ENCODE data around the gene AFAP1.

AFAP1 gene

DNA sequence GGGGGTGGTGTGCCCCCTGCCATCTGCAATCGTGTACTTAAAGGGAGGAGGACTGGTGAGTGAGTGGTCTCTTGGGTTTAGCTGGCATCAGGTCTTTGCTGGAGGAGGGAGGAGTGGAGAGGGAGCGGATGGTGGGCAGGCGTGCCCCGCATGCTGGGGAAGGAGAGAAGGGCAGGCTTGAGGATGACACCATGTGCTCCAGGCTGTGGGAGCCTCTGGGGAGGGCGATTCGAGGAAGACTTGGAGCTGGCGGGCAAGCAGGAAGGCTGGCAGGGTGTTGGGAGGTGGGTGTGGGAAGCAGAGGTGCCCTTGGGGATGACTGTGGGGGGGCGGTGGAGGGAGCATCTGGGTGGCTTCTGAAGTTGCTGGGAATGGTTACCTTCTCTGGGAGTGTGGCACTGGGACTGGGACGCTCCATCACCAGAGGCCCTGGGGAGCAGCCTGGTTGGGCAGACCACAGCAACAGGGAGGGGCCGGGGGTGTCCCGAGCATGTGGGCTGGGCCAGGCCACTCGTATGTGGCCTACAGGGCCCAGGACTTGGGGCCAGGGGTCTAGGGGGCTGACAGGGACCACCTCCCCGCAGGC, 30.8 kb upstream of the AFAP1 start:
- H3K9ac ChIP-seq (ENCODE audit: low read depth in 1 of 2, low read length in 2 of 2), result peak overlapping the region; percentile 85 to 90
- no peaks in the 10 kb centered on the region for H3K36me3 ChIP-seq (ENCODE audit: control insufficient read depth in 2 of 2, insufficient read depth in 2 of 2, low read length in 2 of 2)
- no peaks in the 10 kb centered on the region for H3K9me3 ChIP-seq (ENCODE audit: control insufficient read depth in 2 of 2, low read length in 2 of 2)
- H3K4me1 ChIP-seq (ENCODE audit: control insufficient read depth in 2 of 2, insufficient read depth in 2 of 2, low read length in 2 of 2), result peaks cover 49 to 57% of the 10 kb centered on the region in 2 donors
- H3K27ac ChIP-seq (ENCODE audit: low read depth in 2 of 2, low read length in 2 of 2), result peak overlapping the region; percentile 94 to 98
- no peaks in the 10 kb centered on the region for H3K27me3 ChIP-seq (ENCODE audit: control insufficient read depth in 2 of 2, insufficient read depth in 2 of 2, low read length in 2 of 2)
- H3K4me3 ChIP-seq (ENCODE audit: low read length in 2 of 2), result peak overlapping the region; percentile 70 to 74

DNA sequence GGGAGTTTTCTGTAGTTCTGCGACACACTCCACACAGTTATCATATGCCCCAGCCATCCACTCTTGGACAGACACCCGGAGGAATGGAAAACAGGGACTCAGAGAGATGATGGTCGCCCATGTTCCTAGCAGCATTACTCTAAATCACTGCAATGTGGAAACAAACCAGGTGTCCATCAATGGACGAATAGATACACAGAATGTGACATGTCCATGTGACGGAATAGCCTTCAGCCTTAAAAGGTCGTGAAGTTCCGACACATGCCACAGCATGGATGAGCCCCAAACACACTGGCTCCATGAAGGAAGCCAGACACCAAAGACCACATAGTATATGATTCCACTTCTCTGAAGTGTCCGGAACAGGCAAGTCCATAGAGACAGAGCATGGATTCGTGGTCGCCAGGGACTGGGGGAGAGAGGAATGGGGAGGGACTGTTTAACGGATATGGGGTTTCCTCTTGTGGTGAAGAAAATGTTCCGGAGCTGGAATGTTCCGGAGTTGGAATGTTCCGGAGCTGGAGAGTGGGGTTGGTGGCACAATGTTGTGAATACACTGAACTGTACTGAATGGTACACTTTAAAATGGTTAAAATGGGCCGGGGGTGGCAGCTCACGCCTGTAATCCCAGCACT, 28.7 kb upstream of the AFAP1 start:
- H3K4me1 ChIP-seq (ENCODE audit: control insufficient read depth in 2 of 2, insufficient read depth in 2 of 2, low read length in 2 of 2), result peaks cover 48 to 52% of the 10 kb centered on the region in 2 donors
- H3K36me3 ChIP-seq (ENCODE audit: control insufficient read depth in 2 of 2, insufficient read depth in 2 of 2, low read length in 2 of 2), result no peaks in the 10 kb centered on the region
- no peak overlapping the region for H3K4me3 ChIP-seq (ENCODE audit: low read length in 2 of 2)
- no peaks in the 10 kb centered on the region for H3K9me3 ChIP-seq (ENCODE audit: control insufficient read depth in 2 of 2, low read length in 2 of 2)
- no peaks in the 10 kb centered on the region for H3K27me3 ChIP-seq (ENCODE audit: control insufficient read depth in 2 of 2, insufficient read depth in 2 of 2, low read length in 2 of 2)
- peak overlapping the region; percentile 9 to 67 for H3K27ac ChIP-seq (ENCODE audit: low read depth in 2 of 2, low read length in 2 of 2)
- no peak overlapping the region for H3K9ac ChIP-seq (ENCODE audit: low read depth in 1 of 2, low read length in 2 of 2)

DNA sequence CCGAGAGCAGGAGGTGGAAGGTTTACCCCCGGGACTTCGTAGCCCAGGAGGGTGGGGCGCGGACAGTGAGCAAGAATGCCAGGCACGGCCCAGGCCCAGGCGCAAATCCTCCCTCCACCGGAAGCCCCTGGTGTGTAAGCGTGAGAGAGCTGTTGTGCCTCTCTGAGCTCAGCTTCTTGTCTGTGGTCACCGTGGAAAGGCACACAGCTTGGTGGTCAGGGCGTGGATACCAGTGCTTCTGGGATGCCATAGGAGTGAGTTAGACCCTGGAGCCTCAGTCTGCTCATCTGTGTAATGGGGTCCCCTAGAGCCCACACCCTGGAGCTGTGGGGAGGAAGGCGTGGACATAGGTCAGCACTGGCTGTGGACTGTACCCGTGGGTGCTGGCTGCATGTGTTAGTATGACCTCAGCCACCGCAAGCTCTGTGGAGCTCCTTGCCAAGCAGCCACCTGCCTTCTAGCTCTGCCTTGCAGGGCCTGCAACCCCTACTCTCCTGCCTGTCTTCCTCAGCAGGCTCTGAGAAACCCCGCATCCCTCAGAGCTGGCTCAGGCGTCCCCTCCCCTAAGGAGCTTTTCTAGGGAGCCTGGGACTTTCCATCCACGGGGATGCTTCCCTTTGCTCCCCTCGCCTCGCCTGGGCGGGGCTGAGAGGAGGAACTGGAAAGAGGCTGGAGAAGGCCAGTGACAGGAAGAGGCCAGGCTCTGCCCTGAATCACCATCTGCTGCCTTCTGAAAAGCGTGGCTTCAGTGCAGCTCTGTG, 28.0 kb upstream of the AFAP1 start:
- Histone ChIP-seq H3K4me1 (ENCODE audit: control insufficient read depth in 2 of 2, insufficient read depth in 2 of 2, low read length in 2 of 2) (peaks cover 45 to 47% of the 10 kb centered on the region in 2 donors), H3K27me3 (ENCODE audit: control insufficient read depth in 2 of 2, insufficient read depth in 2 of 2, low read length in 2 of 2) (no peaks in the 10 kb centered on the region), H3K36me3 (ENCODE audit: control insufficient read depth in 2 of 2, insufficient read depth in 2 of 2, low read length in 2 of 2) (no peaks in the 10 kb centered on the region), H3K9me3 (ENCODE audit: control insufficient read depth in 2 of 2, low read length in 2 of 2) (no peaks in the 10 kb centered on the region), H3K4me3 (ENCODE audit: low read length in 2 of 2) (no peak overlapping the region), H3K9ac (ENCODE audit: low read depth in 1 of 2, low read length in 2 of 2) (no peak overlapping the region), H3K27ac (ENCODE audit: low read depth in 2 of 2, low read length in 2 of 2) (peak overlapping the region; percentile 9 to 67)

DNA sequence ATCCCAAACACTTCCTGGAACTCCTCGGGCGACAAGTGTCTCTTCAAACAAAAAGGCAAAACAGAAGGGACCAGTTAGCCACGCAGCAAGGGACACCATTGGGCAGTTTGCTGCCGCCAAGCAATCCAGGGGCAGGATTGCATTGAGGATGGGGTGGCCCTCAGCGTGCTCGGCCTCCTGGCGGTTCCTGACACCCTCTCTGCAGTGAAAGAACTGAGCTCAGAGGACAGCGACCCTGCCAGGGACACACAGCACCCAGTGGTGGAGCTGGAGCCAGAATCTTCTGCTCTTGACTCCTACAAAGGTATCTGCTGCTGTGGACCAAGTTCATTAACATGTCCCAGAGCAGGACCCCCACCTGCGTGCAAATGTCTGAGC, 27.4 kb upstream of the AFAP1 start:
- Histone ChIP-seq H3K27me3 (ENCODE audit: control insufficient read depth in 2 of 2, insufficient read depth in 2 of 2, low read length in 2 of 2) (no peaks in the 10 kb centered on the region), H3K9me3 (ENCODE audit: control insufficient read depth in 2 of 2, low read length in 2 of 2) (no peaks in the 10 kb centered on the region), H3K9ac (ENCODE audit: low read depth in 1 of 2, low read length in 2 of 2) (no peak overlapping the region), H3K36me3 (ENCODE audit: control insufficient read depth in 2 of 2, insufficient read depth in 2 of 2, low read length in 2 of 2) (no peaks in the 10 kb centered on the region), H3K27ac (ENCODE audit: low read depth in 2 of 2, low read length in 2 of 2) (no peak overlapping the region), H3K4me1 (ENCODE audit: control insufficient read depth in 2 of 2, insufficient read depth in 2 of 2, low read length in 2 of 2) (peaks cover 39 to 41% of the 10 kb centered on the region in 2 donors), H3K4me3 (ENCODE audit: low read length in 2 of 2) (no peak overlapping the region)

DNA sequence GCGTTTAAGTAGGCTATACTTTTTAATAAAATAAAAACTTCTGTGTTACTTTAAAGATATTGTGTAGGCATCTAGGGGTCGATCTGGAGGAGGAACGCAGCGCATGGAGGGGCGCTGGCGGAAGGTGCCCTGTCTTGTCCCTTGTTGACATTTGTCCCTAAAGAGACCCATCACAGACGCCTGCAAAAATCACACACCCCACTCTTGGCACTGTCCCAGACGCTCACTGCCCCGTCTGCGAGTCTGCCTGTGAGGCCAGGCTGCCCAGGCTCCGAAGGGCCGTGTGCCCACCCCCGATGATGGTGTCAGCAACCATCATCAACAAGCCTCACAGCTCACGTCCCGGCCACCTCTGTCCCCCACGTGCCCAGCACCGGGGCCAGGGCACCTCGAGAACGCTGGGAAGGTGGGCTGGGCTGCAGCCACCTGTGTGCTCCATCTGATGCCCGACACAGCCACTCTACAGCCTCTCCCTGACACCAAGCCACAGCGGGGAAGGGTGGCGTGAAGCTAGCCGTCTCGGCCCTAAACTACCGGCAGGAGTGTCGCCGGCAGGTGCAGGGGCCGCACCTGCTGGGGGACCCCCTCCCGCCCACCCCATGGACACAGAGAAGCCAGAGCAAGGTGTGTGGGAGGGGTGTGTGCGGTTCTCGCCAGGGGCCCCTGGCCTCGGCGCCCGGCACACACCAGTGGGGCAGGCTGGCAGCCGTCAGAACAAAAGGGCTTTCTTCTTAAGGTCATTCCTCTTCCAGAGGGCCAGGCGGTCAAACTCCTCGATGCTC, 26.8 kb upstream of the AFAP1 start:
- Histone ChIP-seq H3K4me3 (ENCODE audit: low read length in 2 of 2) (no peak overlapping the region), H3K27me3 (ENCODE audit: control insufficient read depth in 2 of 2, insufficient read depth in 2 of 2, low read length in 2 of 2) (no peaks in the 10 kb centered on the region), H3K36me3 (ENCODE audit: control insufficient read depth in 2 of 2, insufficient read depth in 2 of 2, low read length in 2 of 2) (no peaks in the 10 kb centered on the region), H3K27ac (ENCODE audit: low read depth in 2 of 2, low read length in 2 of 2) (no peak overlapping the region), H3K9me3 (ENCODE audit: control insufficient read depth in 2 of 2, low read length in 2 of 2) (no peaks in the 10 kb centered on the region), H3K4me1 (ENCODE audit: control insufficient read depth in 2 of 2, insufficient read depth in 2 of 2, low read length in 2 of 2) (peaks cover 33 to 35% of the 10 kb centered on the region in 2 donors), H3K9ac (ENCODE audit: low read depth in 1 of 2, low read length in 2 of 2) (no peak overlapping the region)

DNA sequence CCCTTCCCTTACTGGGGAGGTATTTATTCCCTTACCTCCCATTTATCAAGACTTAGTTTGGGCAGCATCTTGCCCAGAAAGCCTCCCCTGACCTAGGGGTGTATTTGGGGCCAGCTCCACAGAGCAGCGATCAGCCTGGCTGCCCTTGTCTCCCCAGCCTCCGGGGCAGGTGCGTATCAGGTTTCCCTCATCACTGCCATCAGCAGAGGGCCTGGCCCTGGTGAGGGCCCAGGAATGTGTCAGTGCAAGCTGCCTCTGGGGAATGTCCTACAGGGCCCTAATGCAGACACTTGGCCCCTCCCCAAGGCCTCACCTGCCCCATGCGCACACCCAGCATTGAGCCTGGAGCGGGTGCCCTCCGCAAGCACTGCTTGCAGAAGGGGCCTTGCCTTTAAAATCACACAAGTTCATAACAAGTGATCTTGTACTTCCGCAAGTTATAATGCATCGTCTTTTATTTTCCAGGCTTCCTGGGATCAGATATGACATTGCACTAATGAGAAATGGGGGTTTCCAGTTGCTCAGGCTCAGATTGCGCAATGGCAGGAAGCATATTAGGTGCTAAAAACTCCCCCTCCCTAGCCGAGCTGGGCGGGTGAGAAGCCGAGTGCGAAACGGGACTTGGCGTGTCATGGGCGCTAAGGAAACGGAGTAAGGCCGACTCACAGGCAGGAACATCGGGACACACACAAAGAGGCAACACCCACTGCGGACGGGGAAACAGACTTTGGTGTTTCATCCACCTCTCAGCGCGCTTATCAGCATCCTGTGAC, 25.4 kb upstream of the AFAP1 start:
- Histone ChIP-seq H3K27me3 (ENCODE audit: control insufficient read depth in 2 of 2, insufficient read depth in 2 of 2, low read length in 2 of 2) (no peaks in the 10 kb centered on the region), H3K9me3 (ENCODE audit: control insufficient read depth in 2 of 2, low read length in 2 of 2) (no peaks in the 10 kb centered on the region), H3K4me1 (ENCODE audit: control insufficient read depth in 2 of 2, insufficient read depth in 2 of 2, low read length in 2 of 2) (peaks cover 27 to 31% of the 10 kb centered on the region in 2 donors), H3K36me3 (ENCODE audit: control insufficient read depth in 2 of 2, insufficient read depth in 2 of 2, low read length in 2 of 2) (no peaks in the 10 kb centered on the region), H3K9ac (ENCODE audit: low read depth in 1 of 2, low read length in 2 of 2) (no peak overlapping the region), H3K27ac (ENCODE audit: low read depth in 2 of 2, low read length in 2 of 2) (peak overlapping the region in 1 of 2 donors; percentile 43), H3K4me3 (ENCODE audit: low read length in 2 of 2) (no peak overlapping the region)

DNA sequence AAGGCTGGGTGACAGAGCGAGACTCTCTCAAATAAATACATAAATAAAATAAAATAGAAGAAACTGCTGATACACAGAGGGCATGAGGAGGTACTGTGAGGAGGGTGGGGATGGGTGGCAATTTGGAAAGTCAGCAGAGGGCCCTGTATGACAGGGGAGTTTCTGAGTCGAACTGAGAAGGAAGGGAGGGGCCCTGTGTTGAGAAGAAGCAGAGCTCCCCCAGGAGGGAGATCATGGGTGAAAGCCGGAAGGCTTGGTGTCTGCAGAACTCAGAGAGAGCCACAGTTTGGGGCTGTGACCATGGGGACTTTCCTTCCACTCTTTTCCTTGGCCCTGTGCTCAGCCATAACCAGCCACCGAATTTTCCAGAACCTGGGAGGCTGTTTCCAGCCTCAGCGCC, 24.8 kb upstream of the AFAP1 start:
- Histone ChIP-seq H3K9ac (ENCODE audit: low read depth in 1 of 2, low read length in 2 of 2) (no peak overlapping the region), H3K27me3 (ENCODE audit: control insufficient read depth in 2 of 2, insufficient read depth in 2 of 2, low read length in 2 of 2) (no peaks in the 10 kb centered on the region), H3K27ac (ENCODE audit: low read depth in 2 of 2, low read length in 2 of 2) (no peak overlapping the region), H3K36me3 (ENCODE audit: control insufficient read depth in 2 of 2, insufficient read depth in 2 of 2, low read length in 2 of 2) (no peaks in the 10 kb centered on the region), H3K4me1 (ENCODE audit: control insufficient read depth in 2 of 2, insufficient read depth in 2 of 2, low read length in 2 of 2) (peaks cover 21 to 25% of the 10 kb centered on the region in 2 donors), H3K9me3 (ENCODE audit: control insufficient read depth in 2 of 2, low read length in 2 of 2) (no peaks in the 10 kb centered on the region), H3K4me3 (ENCODE audit: low read length in 2 of 2) (no peak overlapping the region)

DNA sequence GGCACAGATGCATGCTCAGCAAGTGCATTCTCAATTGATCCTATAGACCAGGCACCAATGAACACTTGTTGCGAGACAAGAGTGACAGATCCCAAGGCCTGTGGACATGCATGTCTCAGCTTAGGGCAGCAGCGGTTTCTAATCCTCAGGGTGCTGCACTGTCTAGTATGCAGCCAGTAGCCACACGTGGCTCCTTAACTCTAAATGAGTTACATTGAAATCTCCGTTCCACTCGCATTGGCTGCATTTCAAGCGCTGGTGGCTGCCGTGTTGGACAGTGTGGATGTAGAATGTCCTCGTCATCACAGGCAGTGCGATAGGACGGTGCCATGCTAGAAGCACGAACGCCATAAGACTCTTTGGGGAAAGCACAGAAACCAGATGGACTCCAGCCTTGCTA, 24.0 kb upstream of the AFAP1 start:
- no peak overlapping the region for H3K9ac ChIP-seq (ENCODE audit: low read depth in 1 of 2, low read length in 2 of 2)
- H3K27ac ChIP-seq (ENCODE audit: low read depth in 2 of 2, low read length in 2 of 2), result no peak overlapping the region
- no peaks in the 10 kb centered on the region for H3K9me3 ChIP-seq (ENCODE audit: control insufficient read depth in 2 of 2, low read length in 2 of 2)
- no peaks in the 10 kb centered on the region for H3K36me3 ChIP-seq (ENCODE audit: control insufficient read depth in 2 of 2, insufficient read depth in 2 of 2, low read length in 2 of 2)
- no peaks in the 10 kb centered on the region for H3K27me3 ChIP-seq (ENCODE audit: control insufficient read depth in 2 of 2, insufficient read depth in 2 of 2, low read length in 2 of 2)
- peaks cover 17 to 21% of the 10 kb centered on the region in 2 donors for H3K4me1 ChIP-seq (ENCODE audit: control insufficient read depth in 2 of 2, insufficient read depth in 2 of 2, low read length in 2 of 2)
- no peak overlapping the region for H3K4me3 ChIP-seq (ENCODE audit: low read length in 2 of 2)

DNA sequence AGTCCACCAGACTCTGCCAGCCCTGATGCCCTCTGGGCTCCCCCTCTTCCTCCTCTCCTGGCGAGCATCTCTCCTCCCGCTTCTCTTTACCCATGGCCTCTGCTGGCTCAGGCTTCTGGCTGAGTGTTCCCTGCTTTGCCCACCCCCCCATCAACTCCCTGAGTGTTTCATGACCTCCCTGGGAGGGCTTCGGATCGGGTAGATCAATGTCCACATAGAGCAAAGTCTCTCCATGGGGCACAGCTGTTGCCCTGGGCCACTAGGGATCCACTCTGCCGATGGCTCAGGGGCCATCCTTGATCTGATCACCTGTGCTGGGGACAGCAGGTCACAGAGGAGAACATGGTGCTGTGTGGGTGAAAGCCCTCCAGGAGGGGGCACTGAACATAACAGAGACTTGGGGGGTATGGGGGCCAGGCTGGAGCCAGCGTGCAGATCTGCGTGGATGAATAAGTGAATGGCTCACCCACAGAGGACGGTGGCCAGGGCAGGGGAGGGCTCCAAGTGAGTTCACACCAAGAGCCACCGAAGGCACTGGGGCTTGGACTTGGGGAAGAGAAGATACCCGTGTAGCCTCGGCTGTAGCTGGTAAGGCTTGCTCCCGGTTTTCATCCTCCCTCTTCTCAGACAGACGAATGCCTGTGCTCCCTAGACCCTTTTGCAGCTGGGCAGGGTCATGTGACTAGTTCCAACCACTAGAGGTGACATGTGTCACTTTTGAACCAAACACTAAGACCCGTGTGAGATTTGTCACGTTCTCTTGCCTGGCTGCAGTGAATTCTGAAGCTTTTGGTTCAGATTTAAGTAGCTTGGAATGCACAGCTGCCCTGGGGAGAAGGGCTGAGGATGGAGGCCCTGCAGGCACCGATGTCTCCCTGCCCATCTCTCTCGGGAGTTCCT, 23.2 kb upstream of the AFAP1 start:
- Histone ChIP-seq H3K27ac (ENCODE audit: low read depth in 2 of 2, low read length in 2 of 2) (no peak overlapping the region), H3K9ac (ENCODE audit: low read depth in 1 of 2, low read length in 2 of 2) (no peak overlapping the region)

More for the DNA sequence above, 23.2 kb upstream of the AFAP1 start:
- no peaks in the 10 kb centered on the region for H3K27me3 ChIP-seq (ENCODE audit: control insufficient read depth in 2 of 2, insufficient read depth in 2 of 2, low read length in 2 of 2)
- H3K36me3 ChIP-seq (ENCODE audit: control insufficient read depth in 2 of 2, insufficient read depth in 2 of 2, low read length in 2 of 2), result no peaks in the 10 kb centered on the region
- H3K4me3 ChIP-seq (ENCODE audit: low read length in 2 of 2), result no peak overlapping the region
- peaks cover 11 to 13% of the 10 kb centered on the region in 2 donors for H3K4me1 ChIP-seq (ENCODE audit: control insufficient read depth in 2 of 2, insufficient read depth in 2 of 2, low read length in 2 of 2)
- no peaks in the 10 kb centered on the region for H3K9me3 ChIP-seq (ENCODE audit: control insufficient read depth in 2 of 2, low read length in 2 of 2)

Measured in mucosa of rectum (tissue), 2 donors.